GM19452 (cell line): ENCODE measurements around the gene VPS37C.

ENCODE experiments used
- ATAC-seq: cut with Tn5 transposase; IDR thresholded peaks from one replicate; pipeline ENCODE4 v1.9.1; 2021; ENCODE audit not compliant: unreplicated experiment

Gene VPS37C

DNA sequence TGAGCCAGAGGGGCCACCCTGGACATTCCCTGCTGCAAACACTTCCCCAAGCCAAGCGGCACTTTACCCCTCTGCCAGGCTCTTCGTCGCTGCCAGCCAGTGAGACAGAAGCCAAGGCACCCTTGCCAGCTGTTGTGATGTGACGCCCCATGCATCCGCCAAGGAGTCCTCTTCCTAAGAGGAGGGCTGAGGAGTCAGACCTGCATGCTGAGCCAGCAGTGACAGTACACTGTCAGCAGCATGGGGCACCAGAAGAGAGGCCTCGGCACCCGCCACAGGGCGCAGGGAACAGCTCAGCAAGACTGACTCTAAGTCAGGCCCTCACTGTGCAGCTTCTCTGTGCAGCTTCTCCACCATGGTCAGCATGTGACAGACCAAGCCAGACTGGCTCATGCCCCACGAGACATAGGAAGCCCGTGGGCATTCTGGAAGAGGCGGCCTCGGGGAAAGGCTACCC lies 26.4 kb downstream of the VPS37C start:
- ATAC-seq, result no peak

DNA sequence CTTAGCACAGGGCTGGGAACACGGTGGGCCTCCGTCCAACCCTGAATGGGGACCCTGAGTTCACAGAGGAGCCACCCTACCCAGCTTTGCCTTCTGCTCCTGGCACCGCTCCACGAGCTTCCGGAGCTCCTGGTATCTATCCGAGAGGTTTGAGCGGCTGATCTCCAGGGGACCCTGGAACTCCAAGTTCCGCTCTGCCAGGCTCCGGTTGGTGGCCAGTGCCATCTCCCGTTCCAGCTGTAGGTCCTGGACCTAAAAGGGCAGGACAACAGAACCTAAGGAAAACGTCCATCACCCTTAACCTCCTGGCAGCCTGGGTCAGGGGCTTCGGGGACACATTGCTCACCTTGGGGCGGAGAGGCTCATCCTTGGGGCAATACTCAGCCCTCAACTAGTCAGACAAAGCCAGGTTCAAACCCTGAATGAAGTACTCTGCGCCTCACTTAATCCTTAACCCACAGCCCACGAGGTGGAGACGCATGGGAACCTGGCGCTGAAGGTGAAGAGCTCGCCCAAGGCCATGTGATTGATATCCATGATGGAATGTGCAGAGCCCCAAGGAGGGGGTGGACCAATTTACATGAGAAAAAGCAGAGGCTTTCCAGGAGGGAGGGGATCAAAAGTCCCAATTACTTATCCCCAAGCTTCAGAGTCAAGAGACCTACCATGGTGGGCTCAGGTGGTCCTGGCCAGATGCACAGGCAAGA lies 27.1 kb downstream of the VPS37C start:
- ATAC-seq, result no peak

DNA sequence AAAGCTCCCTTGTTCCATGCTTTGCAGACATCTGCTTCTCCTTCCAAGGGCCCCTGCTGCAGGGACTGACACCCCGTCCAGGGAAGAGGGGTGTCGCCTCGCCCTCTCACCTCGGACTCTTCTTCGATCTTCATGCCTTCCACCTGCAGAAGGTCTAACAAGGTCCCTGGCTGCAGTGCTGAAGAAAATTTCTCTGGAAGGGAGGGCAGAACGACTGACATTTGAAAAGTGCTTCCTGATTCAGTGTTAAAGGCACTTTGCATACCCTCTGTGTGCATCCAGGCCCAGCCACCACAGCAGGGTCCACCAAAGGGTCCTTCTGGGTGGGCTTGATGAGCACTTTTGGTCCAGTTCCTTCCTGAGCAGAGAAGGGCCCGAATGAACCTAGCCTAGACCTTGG lies 28.1 kb downstream of the VPS37C start:
- no peak for ATAC-seq

DNA sequence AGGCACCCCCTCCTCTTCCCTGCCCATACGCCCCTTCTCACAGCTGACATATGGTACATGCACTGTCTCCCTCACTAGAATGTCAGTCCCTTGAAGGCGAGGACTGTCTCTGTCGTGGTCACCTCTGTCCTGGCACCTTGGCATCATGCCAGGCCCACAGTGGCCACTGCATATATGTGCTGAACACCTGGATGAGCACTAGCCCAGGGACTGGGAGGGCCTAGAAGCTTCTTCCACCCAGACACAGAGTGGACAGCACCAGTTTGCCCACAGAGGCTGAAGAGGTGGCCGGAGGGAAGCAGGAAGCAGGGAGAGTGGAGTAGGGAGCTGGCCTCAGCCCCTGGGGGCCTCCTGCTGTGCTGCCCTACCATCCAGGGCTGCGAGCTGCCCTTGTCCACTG lies 28.6 kb downstream of the VPS37C start:
- no peak for ATAC-seq

DNA sequence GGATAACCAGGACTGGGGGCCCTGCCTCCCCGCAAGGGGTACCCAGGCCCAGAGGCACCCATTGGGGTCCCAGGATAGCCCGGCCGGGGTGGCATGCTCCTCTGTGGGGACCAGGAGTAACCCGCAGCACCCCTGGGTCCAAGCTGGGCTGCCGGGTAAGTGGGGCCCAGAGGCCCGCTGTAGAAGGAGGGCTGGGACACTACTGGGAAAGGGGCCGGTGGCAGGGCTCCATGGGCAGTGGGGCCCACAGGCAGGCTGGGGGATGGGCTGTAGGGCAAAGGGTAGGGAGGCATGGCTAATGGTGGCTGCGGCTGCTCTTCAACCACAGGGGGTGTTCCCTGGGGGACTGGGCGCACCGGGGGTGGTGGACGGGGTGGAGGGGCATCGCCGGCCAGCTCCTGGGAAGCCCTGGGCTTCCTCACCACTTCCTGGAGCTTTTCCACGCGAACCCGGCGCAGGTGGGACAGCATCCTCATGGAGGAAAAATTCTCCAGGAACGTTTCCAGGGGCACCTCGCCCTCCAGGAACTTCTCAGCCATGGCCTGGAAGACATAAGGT lies 29.1 kb downstream of the VPS37C start:
- ATAC-seq, result no peak

DNA sequence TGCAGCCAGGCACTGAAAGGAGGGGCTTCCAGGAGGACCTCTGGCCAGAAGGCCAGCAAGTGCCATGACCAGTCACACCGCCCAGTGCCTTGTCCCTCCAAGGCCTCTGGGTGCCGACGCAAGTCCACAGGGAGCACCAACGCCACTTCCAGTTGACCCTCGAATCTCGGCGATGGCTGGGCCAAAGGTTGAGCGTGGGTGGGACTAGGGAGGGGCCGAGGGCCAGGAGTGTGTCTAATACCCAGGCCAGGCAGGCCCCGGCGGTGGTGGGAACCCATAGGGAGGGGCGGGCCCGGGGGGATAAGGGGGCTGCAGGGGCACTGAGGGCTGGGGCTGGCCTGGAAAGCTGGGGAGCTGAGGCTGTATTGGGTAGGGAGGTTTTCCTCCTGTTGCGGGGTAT lies 29.6 kb downstream of the VPS37C start:
- no peak for ATAC-seq

DNA sequence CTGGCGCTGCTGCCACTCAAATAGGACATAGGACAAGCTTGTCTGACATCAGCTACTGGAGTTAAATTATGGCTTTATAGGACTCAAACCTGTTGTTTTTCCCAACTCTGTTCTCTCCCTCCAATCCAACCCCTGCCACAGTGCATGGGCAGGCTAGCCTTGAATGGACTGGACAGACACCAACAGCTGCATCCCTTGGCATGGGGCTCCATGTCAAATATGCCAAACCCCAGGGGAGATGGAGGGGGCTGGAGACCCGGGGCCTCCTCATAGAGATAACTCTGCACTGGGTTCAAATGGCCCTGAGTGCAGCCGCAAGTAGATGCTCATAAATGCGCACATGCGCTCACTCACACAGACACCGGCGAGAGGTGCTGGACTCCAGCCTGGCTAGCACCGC lies 30.0 kb downstream of the VPS37C start:
- no peak for ATAC-seq

DNA sequence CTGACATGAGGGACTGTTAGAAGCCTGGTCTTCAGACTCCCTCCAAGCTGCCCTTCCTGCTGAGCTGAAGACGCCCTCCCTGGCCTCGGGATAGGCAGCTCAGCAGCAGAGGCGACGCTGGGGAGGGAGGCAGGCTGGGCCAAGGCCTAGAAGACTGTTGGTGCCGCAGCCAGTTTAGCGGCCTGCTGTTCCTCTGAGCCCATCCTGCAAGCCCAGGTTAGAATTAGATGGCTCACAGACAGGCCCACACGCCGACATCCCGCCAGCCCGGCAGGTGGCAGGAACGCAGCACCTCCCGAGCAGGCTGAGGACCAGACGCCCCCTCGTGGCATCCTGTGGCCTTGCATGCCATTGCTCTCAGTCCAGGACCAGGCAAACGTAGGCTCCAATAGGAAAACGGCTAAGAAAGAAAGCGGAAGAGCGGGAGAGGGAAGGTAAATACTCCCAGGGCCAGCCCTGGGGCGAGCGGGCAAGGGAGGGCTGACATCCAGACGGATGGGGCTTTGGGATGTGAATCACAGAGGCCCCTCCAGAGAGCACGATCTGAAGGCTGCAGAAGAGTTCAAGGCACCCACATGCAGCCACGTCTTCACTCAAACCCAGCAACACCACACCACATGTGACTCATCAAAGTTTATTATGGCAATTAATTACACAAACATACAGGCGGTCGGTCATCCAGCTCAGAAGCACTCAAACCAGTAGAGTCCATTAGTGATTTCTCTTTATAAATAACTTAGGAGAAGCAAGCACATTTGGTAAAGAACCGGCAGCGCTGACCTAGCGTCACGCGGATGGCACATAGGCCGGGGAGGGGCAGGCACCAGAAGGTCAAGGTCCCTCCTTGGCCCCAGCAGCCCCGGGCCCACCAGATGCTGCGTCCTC lies 31.3 kb downstream of the VPS37C start:
- peak; percentile 95 for ATAC-seq

DNA sequence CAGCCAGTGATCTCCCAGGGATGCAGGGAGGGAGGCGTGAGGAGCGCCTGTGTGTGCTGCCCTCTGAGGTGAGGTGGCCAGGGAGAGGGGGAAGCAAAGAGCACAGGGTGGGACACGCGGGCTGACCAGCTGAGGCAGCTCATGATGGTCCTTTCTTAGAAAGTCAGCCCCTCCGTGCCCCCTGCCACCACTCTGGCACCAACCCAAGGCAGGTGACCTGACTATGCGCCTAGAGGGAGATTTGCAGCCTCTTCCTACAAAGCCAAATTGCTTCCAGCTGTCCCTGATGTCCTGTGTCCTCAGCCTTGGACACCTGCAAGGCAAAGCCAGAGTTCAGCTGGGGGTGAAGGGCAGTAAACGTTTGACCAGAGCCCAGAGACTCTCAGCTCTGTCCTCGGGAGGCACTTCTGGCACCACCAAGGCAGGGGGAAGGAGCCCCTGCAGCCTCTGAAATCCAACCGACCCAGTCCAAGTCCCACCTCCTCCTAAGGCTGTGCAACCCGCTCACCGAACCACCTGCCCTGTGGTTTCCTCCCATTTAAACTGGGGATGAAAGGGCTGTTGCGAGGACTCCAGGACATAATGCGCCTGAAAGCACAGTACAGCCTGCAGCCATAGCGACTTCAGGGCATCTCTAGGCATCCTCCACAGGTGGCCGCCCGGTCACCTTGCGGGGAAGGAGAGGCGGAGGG lies 32.1 kb downstream of the VPS37C start:
- ATAC-seq, result no peak

DNA sequence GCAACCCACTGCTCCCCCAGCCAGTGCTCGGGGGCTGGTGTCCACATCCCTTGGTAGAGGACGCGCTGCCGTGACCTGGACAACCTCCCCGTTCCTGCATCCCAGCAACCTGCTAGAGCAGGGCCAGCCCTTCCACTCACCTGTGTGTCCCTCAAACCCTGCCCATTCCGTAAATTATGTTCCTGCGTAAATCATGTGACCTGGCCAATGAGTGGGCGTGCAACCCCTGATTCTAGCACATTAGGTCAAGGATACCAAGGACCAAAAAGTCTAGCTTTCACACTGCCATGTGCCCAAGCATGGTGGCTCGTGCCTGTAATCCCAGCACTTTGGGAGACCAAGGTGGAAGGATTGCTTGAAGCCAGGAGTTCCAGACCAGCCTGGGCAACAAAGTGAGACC lies 33.2 kb downstream of the VPS37C start:
- ATAC-seq, result no peak

DNA sequence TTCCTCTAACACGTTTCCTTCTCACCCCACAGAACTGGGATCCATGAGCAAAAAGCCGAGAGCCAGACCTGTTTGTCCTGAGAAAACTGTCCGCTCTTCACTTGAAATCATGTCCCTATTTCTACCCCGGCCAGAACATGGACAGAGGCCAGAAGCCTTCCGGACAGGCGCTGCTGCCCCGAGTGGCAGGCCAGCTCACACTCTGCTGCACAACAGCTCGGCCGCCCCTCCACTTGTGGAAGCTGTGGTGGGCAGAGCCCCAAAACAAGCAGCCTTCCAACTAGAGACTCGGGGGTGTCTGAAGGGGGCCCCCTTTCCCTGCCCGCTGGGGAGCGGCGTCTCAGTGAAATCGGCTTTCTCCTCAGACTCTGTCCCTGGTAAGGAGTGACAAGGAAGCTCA lies 35.0 kb downstream of the VPS37C start:
- ATAC-seq, result no peak

DNA sequence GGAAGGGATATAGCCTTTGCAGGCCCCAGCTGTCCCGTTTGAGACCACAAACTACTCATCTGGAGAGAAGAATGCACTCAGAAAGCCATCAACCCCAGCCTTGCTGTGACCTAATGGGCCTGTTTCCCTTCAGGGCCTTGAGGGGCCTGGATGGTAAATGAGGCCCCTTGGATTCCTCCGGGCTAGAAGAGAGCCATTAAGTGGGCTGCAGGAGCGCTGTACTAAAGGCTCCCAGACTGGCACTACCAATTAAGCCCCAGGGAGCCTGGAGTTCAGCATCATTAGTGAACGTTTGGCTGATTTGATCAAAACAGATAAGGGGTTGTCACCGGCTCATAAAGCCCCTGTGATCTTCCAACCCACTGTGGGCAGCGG lies 35.9 kb downstream of the VPS37C start:
- no peak for ATAC-seq

DNA sequence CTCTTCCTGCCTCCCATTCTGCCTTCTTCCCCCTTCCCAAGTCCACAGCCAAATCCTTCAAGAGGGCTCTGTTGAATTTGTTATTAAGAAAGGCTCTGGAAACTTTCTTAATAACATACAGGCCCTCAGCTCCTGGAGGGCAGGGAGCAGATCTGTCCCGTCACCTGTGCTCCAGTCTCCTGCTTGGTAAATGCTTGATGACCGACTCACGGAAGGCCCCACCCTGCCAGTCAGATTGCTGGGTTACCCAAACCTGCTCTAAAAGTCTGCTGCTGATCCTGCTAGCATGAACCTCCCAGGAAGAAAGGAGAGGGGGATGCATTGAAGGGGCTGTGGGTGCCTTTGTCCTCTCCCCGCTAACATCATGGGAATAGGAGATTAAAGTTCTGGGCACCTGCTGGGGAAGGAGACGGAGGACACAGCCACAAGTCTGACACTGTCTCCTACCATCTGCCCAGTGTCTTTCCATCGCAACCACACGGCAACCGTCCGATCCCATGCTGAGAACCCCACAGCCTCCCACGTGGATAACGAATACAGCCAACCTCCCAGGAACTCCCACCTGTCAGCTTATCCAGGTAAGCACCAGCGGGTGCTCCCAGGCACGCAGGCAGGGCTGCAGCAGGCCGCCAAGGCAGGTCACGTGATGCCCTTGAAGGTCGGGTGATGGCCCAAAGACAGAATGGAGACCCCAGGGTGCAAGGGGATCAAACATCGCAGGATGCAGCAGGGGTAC lies 36.5 kb downstream of the VPS37C start:
- no peak for ATAC-seq

DNA sequence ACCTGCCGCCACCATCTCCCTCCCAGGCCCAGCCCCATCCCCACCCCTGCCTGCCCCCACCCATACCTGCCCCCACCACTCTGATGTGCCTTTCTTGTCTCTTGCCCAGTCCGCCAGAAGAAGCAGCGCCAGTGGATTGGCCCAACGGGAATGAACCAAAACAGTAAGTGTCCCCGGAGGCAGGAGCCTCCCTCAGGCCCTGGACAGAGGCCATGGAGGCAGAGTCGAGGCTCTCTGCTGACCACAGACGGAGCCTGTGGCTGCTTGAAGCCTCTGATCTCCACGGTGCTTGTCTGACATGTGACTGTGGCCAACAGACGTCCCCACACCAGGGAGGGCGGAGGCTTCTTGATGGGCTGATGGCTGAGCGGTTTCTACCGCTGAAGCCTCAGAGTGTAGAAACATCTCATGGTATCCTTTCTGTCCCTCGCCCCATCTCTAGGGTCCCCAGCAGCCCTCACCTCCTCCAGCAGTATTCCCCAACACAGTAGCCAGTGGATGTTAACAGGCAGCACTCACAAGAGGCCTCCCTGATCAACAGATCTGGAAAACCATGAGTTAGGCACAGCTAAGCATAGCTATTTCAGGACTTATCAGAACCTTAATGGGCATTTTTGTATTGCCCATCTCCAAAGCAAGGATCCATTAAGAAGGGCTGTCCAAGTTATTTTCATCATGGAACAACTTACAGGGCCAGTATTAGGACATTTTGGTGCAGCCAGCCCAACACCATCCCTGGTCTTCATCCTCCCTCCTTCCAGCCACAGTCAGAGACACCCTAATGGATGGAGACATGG lies 37.3 kb downstream of the VPS37C start:
- no peak for ATAC-seq

DNA sequence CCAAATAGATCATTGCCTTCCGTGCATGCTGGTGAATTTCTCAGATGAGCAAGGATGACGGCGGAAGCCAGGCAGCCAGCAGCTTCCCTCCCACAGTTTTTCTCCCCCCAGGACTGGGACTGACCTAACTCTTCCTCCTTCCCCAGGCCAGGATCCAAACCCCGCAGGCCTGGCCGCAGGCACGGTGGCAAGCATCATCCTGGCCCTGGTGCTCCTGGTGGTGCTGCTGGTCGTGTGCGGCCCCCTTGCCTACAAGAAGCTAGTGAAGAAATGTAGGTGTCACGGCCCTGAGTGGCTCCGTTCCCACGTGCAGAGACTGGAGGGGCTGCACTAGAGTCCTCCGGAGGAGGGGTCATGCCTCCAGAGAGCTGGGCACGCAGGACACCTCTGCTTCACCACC lies 38.5 kb downstream of the VPS37C start:
- ATAC-seq, result no peak

DNA sequence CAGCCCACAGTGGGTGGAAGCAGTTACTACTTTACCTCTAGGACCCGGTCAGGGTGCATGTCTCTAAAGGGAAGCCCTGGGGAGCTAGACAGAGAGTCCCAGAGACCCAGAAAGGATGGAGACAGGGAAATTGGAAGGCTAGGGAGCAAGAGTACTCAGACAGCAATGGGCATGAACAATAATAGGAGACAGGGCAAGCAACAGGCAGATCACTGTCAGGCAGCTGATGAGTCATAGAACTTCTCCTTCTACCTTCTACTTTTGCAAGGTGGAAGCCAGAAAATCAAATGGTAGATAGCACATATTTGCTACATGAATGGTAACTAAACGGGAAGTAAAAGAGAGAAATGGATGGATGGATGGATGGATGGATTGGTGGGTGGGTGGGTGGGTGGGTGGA lies 39.3 kb downstream of the VPS37C start:
- ATAC-seq, result no peak

DNA sequence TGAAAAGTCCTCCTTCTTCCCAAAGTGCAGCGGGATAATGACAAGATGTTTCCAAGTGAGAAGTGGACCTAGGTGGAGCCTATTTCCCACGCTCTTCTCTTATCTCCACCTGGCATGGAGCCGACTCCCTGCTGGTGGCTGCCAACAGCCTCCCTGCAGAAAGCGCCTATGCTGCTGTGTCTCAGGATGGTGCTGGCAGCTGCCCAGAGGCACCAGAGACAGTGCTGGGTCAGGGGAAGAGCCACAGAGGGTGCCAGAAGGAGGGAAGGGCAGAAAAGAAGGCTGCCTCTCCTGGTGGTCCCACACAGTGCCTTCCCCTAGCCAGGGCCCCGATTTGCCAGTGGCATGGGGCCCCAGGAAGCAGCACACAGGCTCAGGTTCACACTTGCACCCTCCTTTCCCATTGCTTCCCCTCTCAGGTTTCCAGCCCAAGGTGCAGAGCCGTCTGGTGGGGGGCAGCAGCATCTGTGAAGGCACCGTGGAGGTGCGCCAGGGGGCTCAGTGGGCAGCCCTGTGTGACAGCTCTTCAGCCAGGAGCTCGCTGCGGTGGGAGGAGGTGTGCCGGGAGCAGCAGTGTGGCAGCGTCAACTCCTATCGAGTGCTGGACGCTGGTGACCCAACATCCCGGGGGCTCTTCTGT lies 39.9 kb downstream of the VPS37C start:
- ATAC-seq, result no peak

DNA sequence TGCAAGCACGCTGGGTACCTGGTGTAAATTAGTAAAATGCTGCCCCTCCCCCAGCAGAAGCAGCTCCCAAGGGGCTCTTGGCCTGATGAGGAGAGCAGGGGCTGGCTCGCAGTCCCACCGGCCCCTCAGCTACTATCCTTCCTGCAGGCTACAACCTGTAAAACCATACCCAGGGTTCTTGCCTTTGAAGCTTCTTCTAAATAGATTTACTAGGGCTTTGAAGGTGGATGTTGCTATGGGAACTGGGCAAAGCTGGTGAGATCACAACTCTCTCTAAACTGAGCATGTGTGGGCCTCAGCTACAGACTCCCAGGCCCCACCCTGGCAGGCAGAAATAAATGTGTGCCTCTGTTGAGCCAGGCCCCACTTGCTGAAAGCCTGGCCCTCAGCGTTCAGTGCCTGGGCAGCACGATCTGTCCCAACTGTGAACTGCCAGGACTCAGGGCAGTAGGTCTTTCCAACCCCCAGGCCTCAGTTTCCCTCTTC lies 40.5 kb downstream of the VPS37C start:
- no peak for ATAC-seq

DNA sequence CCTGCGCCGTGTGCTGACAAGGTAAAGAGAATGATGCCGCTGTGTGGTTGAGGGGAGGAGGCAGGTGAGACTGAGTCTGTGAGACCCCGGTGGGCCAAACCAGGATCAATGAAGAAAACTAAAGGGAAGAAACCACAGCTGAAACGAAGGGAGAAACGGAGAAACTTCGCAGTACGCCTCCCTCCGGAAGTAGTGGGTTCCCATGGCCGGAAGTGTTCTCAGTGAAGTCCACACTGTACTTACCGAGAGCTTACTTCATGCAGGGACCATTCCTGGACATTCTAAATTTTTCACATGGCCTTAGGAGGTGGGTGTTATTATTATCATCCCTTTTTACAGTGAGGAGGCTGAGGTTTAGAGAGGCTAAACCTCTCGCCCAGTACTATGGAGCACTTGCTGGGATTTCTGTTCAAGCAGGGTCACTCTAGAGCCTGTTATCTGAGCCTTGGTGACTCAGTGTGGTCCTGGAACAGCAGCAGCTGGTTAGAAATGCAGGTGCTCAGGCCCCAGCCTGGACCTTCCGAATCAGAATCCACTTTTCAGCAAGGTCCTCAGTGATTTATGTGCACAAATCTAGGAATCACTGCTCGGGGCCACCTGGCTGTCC lies 41.0 kb downstream of the VPS37C start:
- ATAC-seq, result no peak
